ENCODE data around the gene HGF. TPM values are rescaled to one million over a fixed set of nuclear protein-coding genes. Genes with fewer than 3 reads are reported as not detected.

Gene HGF
- total and polyA plus RNA-seq, 2 of the 8 experiments (the other 6 are each of a cell fraction or from before 2014, with no cell fraction given): 0.05 to 0.60 TPM

GRCh38 chr7:81761031-81761430 is 8.8 kb downstream of the HGF start:
- Histone ChIP-seq H3K4me3 (ENCODE audit: extremely low read depth in 1 of 4, insufficient read depth in 2 of 4, low read depth in 3 of 4, low read length in 4 of 4) (no peak overlapping the region), H2AK5ac (ENCODE audit: low read depth, low read length) (no peak overlapping the region), H3K4me2 (ENCODE audit: insufficient read depth in 1 of 2, low read depth in 2 of 2, low read length in 2 of 2) (no peak overlapping the region), H3K23ac (ENCODE audit: insufficient read length) (no peak overlapping the region), H3K18ac (ENCODE audit: extremely low read depth, low read length) (no peak overlapping the region), H3K79me1 (ENCODE audit: low read depth, low read length) (no peaks in the 10 kb centered on the region), H4K8ac (ENCODE audit: extremely low read depth, insufficient read depth, low read length) (no peak overlapping the region), H2AFZ (ENCODE audit: low read length) (no peak overlapping the region), H4K20me1 (replicated peaks in 1 of 2; ENCODE audit: control insufficient read depth in 1 of 2, insufficient read depth in 2 of 2, low read length in 2 of 2) (no peaks in the 10 kb centered on the region), H4K91ac (replicated peaks; ENCODE audit: insufficient read length, low read length) (no peak overlapping the region), H3K23me2 (ENCODE audit: low read depth, low read length) (no peaks in the 10 kb centered on the region; the same call in 1 of the 2 replicates), H3K36me3 (ENCODE audit: control insufficient read depth in 2 of 4, insufficient read depth in 4 of 4, low read length in 3 of 4) (no peaks in the 10 kb centered on the region), H2BK15ac (ENCODE audit: low read length) (no peak overlapping the region), H3K27me3 (replicated peaks in 1 of 4; ENCODE audit: control insufficient read depth in 3 of 4, extremely low read depth in 1 of 4, insufficient read depth in 3 of 4, low read length in 3 of 4) (no peaks in the 10 kb centered on the region), H3K4ac (replicated peaks; ENCODE audit: insufficient read length, low read depth, low read length) (no peak overlapping the region), H3K27ac (ENCODE audit: low read depth, low read length) (no peak overlapping the region), H3K14ac (ENCODE audit: insufficient read length) (no peak overlapping the region), H3K79me2 (ENCODE audit: control insufficient read depth in 1 of 2, insufficient read depth in 2 of 2, low read length in 2 of 2) (no peaks in the 10 kb centered on the region), H2BK5ac (ENCODE audit: low read depth, low read length) (no peak overlapping the region), H2BK20ac (ENCODE audit: low read length) (no peak overlapping the region), H3K9ac (replicated peaks in 1 of 4; ENCODE audit: extremely low read depth in 1 of 4, low read depth in 3 of 4, low read length in 3 of 4) (no peak overlapping the region), H2BK12ac (ENCODE audit: low read depth, low read length) (no peak overlapping the region), H4K5ac (ENCODE audit: insufficient read length, low read depth, low read length) (no peak overlapping the region), H3K56ac (replicated peaks; ENCODE audit: insufficient read length, low read depth, low read length) (no peak overlapping the region), H2BK120ac (replicated peaks; ENCODE audit: low read depth, low read length) (no peak overlapping the region), H3K4me1 (replicated peaks in 1 of 4; ENCODE audit: control insufficient read depth in 3 of 4, insufficient read depth in 4 of 4, low read length in 3 of 4) (peaks cover 0 to 3% (median 0%) of the 10 kb centered on the region in 4 experiments; a peak in 2 of 7 replicates), H3K9me3 (ENCODE audit: insufficient read depth in 2 of 2, low read depth in 1 of 2, low read length in 1 of 2) (no peaks in the 10 kb centered on the region; a peak in 1 of 4 replicates)
- DNase-seq (ENCODE audit: low read depth in 1 of 2, low spot score in 2 of 2) (no peak), FAIRE-seq (no peak)
- ChIA-PET CTCF (ENCODE audit: partially characterized antibody) (interaction anchor here (0.5 to 1.5 kb wide), 4 partner anchors 9 to 68 kb away, joined by 3 to 5 read pairs (median 4); no protein-coding TSS in a partner anchor), POLR2A (ENCODE audit: partially characterized antibody) (no interaction called here)
- 97% methylated on average over 1 of the region's 1 CpG; no CpG with 5 or more reads in 1 of the 2 experiments for WGBS, 2 experiments (ENCODE audit: extremely low coverage in 1 of 2, insufficient coverage in 1 of 2, insufficient read length in 1 of 2, insufficient replicate concordance in 2 of 2, low coverage in 1 of 2, low lambda C conversion rate in 2 of 2, missing lambda C conversion rate in 1 of 2)
- TF ChIP-seq SIN3A (conservative IDR thresholded peaks at IDR 0.05 in 1 of 2, IDR thresholded peaks at IDR 0.05 in 1 of 2; ENCODE audit: low read depth in 1 of 2, low read length in 2 of 2) (no peak), YY1 (IDR thresholded peaks at IDR 0.05; ENCODE audit: low read depth, low read length) (no peak), CBX8 (IDR thresholded peaks at IDR 0.05; ENCODE audit: borderline replicate concordance, low read depth, low read length) (no peak), PHF8 (conservative IDR thresholded peaks at IDR 0.05; ENCODE audit: low read depth, low read length) (no peak), SIX5 (IDR thresholded peaks at IDR 0.05; ENCODE audit: low read depth, low read length) (no peak), SRF (IDR thresholded peaks at IDR 0.05; ENCODE audit: low read depth, low read length) (no peak), POLR2AphosphoS5 (IDR thresholded peaks at IDR 0.05; ENCODE audit: low read depth, low read length) (no peak), SP4 (IDR thresholded peaks at IDR 0.05; ENCODE audit: low read length) (no peak), KDM1A (IDR thresholded peaks at IDR 0.05; ENCODE audit: borderline replicate concordance, low read length) (no peak), SIRT6 (IDR thresholded peaks at IDR 0.05; ENCODE audit: low read length) (no peak), SP2 (IDR thresholded peaks at IDR 0.05; ENCODE audit: low read length) (no peak), RAD21 (IDR thresholded peaks at IDR 0.05 in 1 of 2, conservative IDR thresholded peaks at IDR 0.05 in 1 of 2; ENCODE audit: low read depth in 2 of 2, low read length in 2 of 2) (no peak), JUND (IDR thresholded peaks at IDR 0.05; ENCODE audit: low read length) (no peak), BACH1 (IDR thresholded peaks at IDR 0.05; ENCODE audit: low read length) (no peak), CHD1 (IDR thresholded peaks at IDR 0.05; ENCODE audit: low read depth, low read length) (no peak), TCF12 (IDR thresholded peaks at IDR 0.05; ENCODE audit: low read depth, low read length) (no peak)
